T-helper 9 cell (primary cell): ENCODE measurements around the gene FAHD1.
"Not testable (repeated sequence)": the region's sequence is repeated elsewhere in the genome, so short reads cannot be mapped to it uniquely, and the experiment has no call there.

Experiments used
- DNase-seq: peaks from one replicate; pipeline ENCODE4 v3.0.0-alpha.2; 2020

FAHD1 gene

GRCh38 chr16:1789643-1790045, 37.4 kb upstream of the FAHD1 start:
- no peak for DNase-seq

- no peak for DNase-seq
Measured at GRCh38 chr16:1790261-1790610, 36.8 kb upstream of the FAHD1 start.

- DNase-seq = no peak
Measured at GRCh38 chr16:1790611-1791255, 36.3 kb upstream of the FAHD1 start.

- DNase-seq = no peak
Measured at GRCh38 chr16:1791256-1791942, 35.6 kb upstream of the FAHD1 start.

GRCh38 chr16:1791943-1792812, 34.8 kb upstream of the FAHD1 start:
- DNase-seq = no peak

- DNase-seq = no peak
Measured at GRCh38 chr16:1792836-1793577, 34.0 kb upstream of the FAHD1 start.

- DNase-seq = no peak
Measured at GRCh38 chr16:1793578-1794220, 33.3 kb upstream of the FAHD1 start, which contains the start of gene IGFALS. Gene IGFALS, minus strand, starts transcription at chr16:1793705. Its CDS starts 53 bp downstream, at chr16:1793652.

GRCh38 chr16:1794221-1794871, 32.7 kb upstream of the FAHD1 start:
- DNase-seq = no peak

- DNase-seq = no peak
Measured at GRCh38 chr16:1794908-1795666, 31.9 kb upstream of the FAHD1 start.

- DNase-seq = not testable (repeated sequence)
Measured at GRCh38 chr16:1799263-1799662, 27.7 kb upstream of the FAHD1 start.

GRCh38 chr16:1800701-1801100, 26.3 kb upstream of the FAHD1 start:
- no peak for DNase-seq

- no peak for DNase-seq
Measured at GRCh38 chr16:1807626-1808025, 19.4 kb upstream of the FAHD1 start.

- DNase-seq = no peak
Measured at GRCh38 chr16:1808691-1809090, 18.3 kb upstream of the FAHD1 start.

GRCh38 chr16:1809281-1809801, 17.7 kb upstream of the FAHD1 start:
- DNase-seq = no peak

GRCh38 chr16:1810106-1810505, 16.9 kb upstream of the FAHD1 start:
- no peak for DNase-seq

GRCh38 chr16:1810536-1810935, 16.5 kb upstream of the FAHD1 start:
- no peak for DNase-seq

GRCh38 chr16:1812732-1813163, 14.3 kb upstream of the FAHD1 start:
- peak; percentile 19 for DNase-seq

GRCh38 chr16:1815461-1815860, 11.5 kb upstream of the FAHD1 start:
- DNase-seq = no peak

- DNase-seq = no peak
Measured at GRCh38 chr16:1816396-1817275, 10.4 kb upstream of the FAHD1 start.

- DNase-seq = no peak
Measured at GRCh38 chr16:1817276-1817589, 9.8 kb upstream of the FAHD1 start.
